ENCODE measurements around the gene CNDP1.

DNA sequence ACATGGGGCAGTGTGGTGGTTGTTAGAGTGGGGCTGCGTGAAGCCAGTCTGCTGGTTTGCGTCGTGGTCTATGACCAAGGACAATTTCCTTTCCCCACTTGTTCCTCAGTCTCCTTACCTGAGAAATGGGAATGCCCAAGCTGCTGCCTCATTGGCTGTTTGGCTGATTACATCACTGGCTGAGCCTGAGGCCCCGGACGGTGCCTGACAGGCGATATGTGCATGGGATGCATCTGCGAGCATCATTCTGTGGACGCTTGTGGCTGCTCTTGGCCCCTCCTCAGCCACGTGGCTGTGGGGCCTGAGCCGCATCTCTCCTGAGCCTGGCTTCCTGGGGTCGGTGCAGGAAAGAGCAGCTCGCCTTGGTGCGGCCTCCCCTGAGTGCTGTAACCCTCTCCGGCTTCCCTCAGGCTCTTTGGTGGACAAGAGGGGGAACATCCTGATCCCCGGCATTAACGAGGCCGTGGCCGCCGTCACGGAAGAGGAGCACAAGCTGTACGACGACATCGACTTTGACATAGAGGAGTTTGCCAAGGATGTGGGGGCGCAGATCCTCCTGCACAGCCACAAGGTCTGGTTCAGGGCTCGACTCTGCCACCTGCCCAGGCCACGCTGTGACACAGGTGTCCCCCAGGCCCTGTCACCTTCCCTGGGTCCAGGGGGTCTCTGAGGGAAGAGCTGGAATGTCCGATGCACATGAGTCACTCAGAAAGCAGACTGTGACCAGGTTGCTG is 21.0 kb upstream of the CNDP1 start:
- TF ChIP-seq CTCF (IDR thresholded peaks at IDR 0.05; ENCODE audit: poor library complexity, severe bottlenecking) (no peak), POLR2AphosphoS5 (IDR thresholded peaks at IDR 0.05) (no peak), RAD21 (conservative IDR thresholded peaks at IDR 0.05) (no peak), MXI1 (conservative IDR thresholded peaks at IDR 0.05; ENCODE audit: poor library complexity, severe bottlenecking) (no peak), EZH2 (IDR thresholded peaks at IDR 0.05; ENCODE audit: borderline replicate concordance, insufficient read depth, low read length, poor library complexity, severe bottlenecking) (no peak), REST (IDR thresholded peaks at IDR 0.05; ENCODE audit: borderline replicate concordance) (no peak), EP300 (conservative IDR thresholded peaks at IDR 0.05; ENCODE audit: poor library complexity, severe bottlenecking) (no peak), SMC3 (conservative IDR thresholded peaks at IDR 0.05; ENCODE audit: poor library complexity) (no peak)
